Liver (tissue), 9 donors: ENCODE results near the gene TFCP2. TPM values are rescaled to one million over a fixed set of nuclear protein-coding genes. Genes with fewer than 3 reads are reported as not detected.

ENCODE experiments used
- DNase-seq: peaks from one replicate; pipeline ENCODE4 v3.0.0-alpha.2; 2017; ENCODE audit warnings: low spot score
- H3K27ac ChIP-seq, 2 donors: one replicate each; pipeline ENCODE4 v1.7.0; 2013; ENCODE audit warnings: inconsistent platforms in 2 of 2, low read length in 2 of 2, control low read depth in 1 of 2, low read depth in 1 of 2, mild to moderate bottlenecking in 1 of 2
- H3K27me3 ChIP-seq, 4 donors: one replicate each; pipeline versions ENCODE4 v1.6.1 to v1.7.0; 2013; ENCODE audit warnings: low read length in 3 of 4, inconsistent platforms in 1 of 4, mild to moderate bottlenecking in 1 of 4, moderate library complexity in 1 of 4; ENCODE audit not compliant: control insufficient read depth in 4 of 4, insufficient read depth in 4 of 4
- H3K36me3 ChIP-seq, 4 donors: one replicate each; pipeline versions ENCODE4 v1.6.1 to v1.7.0; 2013; ENCODE audit warnings: low read length in 3 of 4, mild to moderate bottlenecking in 3 of 4, low read depth in 1 of 4, moderate library complexity in 1 of 4; ENCODE audit not compliant: control insufficient read depth in 4 of 4, insufficient read depth in 3 of 4
- H3K4me1 ChIP-seq, 4 donors: one replicate each; pipeline versions ENCODE4 v1.6.1 to v1.7.0; 2013; ENCODE audit warnings: low read length in 3 of 4, mild to moderate bottlenecking in 3 of 4, moderate library complexity in 1 of 4; ENCODE audit not compliant: control insufficient read depth in 4 of 4, insufficient read depth in 4 of 4
- H3K4me3 ChIP-seq, 3 donors: one replicate each; pipeline versions ENCODE4 v1.6.1 to v1.7.0; 2013; ENCODE audit warnings: low read length in 3 of 3, control low read depth in 1 of 3, low read depth in 1 of 3, mild to moderate bottlenecking in 1 of 3
- H3K9ac ChIP-seq, 2 donors: one replicate each; pipeline ENCODE4 v1.7.0; 2013; ENCODE audit warnings: low read length in 2 of 2, mild to moderate bottlenecking in 2 of 2, moderate library complexity in 2 of 2, control low read depth in 1 of 2, low read depth in 1 of 2
- H3K9me3 ChIP-seq, 4 donors: one replicate each; pipeline versions ENCODE4 v1.6.1 to v1.7.0; 2013; ENCODE audit warnings: low read length in 3 of 4; ENCODE audit not compliant: control insufficient read depth in 4 of 4
- EGR1 ChIP-seq, 2 donors: IDR thresholded peaks; 2 replicates each; pipeline ENCODE4 v1.6.1; 2016 to 2018; ENCODE audit warnings: antibody characterized with exemption in 2 of 2, low read depth in 2 of 2
- FOXA1 ChIP-seq: IDR thresholded peaks from 2 replicates; pipeline ENCODE4 v1.6.1; 2016; ENCODE audit warnings: antibody characterized with exemption
- FOXA2 ChIP-seq: IDR thresholded peaks from 2 replicates; pipeline ENCODE4 v1.6.1; 2016; ENCODE audit warnings: antibody characterized with exemption
- GABPA ChIP-seq, 2 donors: IDR thresholded peaks in 1 of 2; conservative IDR thresholded peaks in 1 of 2; 2 replicates each; pipeline ENCODE4 v1.6.1; 2016; ENCODE audit warnings: antibody characterized with exemption in 2 of 2, mild to moderate bottlenecking in 1 of 2, moderate library complexity in 1 of 2
- HNF4A ChIP-seq, 2 donors: conservative IDR thresholded peaks; 2 replicates each; pipeline ENCODE4 v1.6.1; 2016; ENCODE audit warnings: antibody characterized with exemption in 2 of 2, mild to moderate bottlenecking in 2 of 2
- HNF4G ChIP-seq: IDR thresholded peaks from 2 replicates; pipeline ENCODE4 v1.6.1; 2016; ENCODE audit warnings: antibody characterized with exemption
- JUND ChIP-seq, 2 donors: IDR thresholded peaks; 2 replicates each; pipeline ENCODE4 v1.6.1; 2016; ENCODE audit warnings: antibody characterized with exemption in 2 of 2
- NR2F2 ChIP-seq: IDR thresholded peaks from 2 replicates; pipeline ENCODE4 v1.6.1; 2016; ENCODE audit warnings: antibody characterized with exemption
- RAD21 ChIP-seq, 2 donors: IDR thresholded peaks; 2 replicates each; pipeline ENCODE4 v1.6.1; 2016; ENCODE audit warnings: antibody characterized with exemption in 2 of 2, mild to moderate bottlenecking in 2 of 2
- RXRA ChIP-seq, 2 donors: IDR thresholded peaks; 2 replicates each; pipeline ENCODE4 v1.6.1; 2017 to 2018; ENCODE audit warnings: antibody characterized with exemption in 2 of 2, mild to moderate bottlenecking in 1 of 2
- SP1 ChIP-seq: IDR thresholded peaks from 2 replicates; pipeline ENCODE4 v1.6.1; 2018; ENCODE audit warnings: antibody characterized with exemption, mild to moderate bottlenecking
- TAF1 ChIP-seq: conservative IDR thresholded peaks from 2 replicates; pipeline ENCODE4 v1.6.1; 2016; ENCODE audit warnings: antibody characterized with exemption, mild to moderate bottlenecking
- YY1 ChIP-seq: IDR thresholded peaks from 2 replicates; pipeline ENCODE4 v1.6.1; 2016; ENCODE audit warnings: antibody characterized with exemption, mild to moderate bottlenecking
- WGBS: extraction: QIAGEN DNeasy Blood & Tissue Kit; methylation state at CpG from one replicate; pipeline ENCODE4 v1.1.7; 2013; 5-methylcytosine and 5-hydroxymethylcytosine counted together
- polyA plus RNA-seq, 2 donors: library from polyadenylated mRNA; stranded (reverse) in 1 of 2; unstranded in 1 of 2; fragments of 200-250 nt in 1 of 2; fragments of >200 nt in 1 of 2; fragmentation: Nextera tagmentation in 1 of 2; extraction: Ambion mirVana in 1 of 2; gene quantifications; one replicate each; pipeline versions ENCODE4 v1.2.1 to v1.2.3, GENCODE V29; 2013 to 2015
- total RNA-seq, 2 donors: library from RNA; depleted of rRNA; stranded (reverse); fragments of >200 nt; gene quantifications; one replicate each; pipeline ENCODE4 v1.2.3, GENCODE V29; 2014
- TF ChIP-seq, protein P1 (sequence below): IDR thresholded peaks from 2 replicates; pipeline ENCODE4 v1.6.1; 2016; ENCODE audit warnings: antibody characterized with exemption
- TF ChIP-seq, protein P2 (sequence below): IDR thresholded peaks from 2 replicates; pipeline ENCODE4 v1.6.1; 2016; ENCODE audit warnings: antibody characterized with exemption, mild to moderate bottlenecking
- TF ChIP-seq, protein P3 (sequence below): IDR thresholded peaks from 2 replicates; pipeline ENCODE4 v1.6.1; 2016; ENCODE audit warnings: antibody characterized with exemption
- TF ChIP-seq, protein P4 (sequence below): IDR thresholded peaks from 2 replicates; pipeline ENCODE4 v1.6.1; 2016; ENCODE audit warnings: antibody characterized with exemption
- donor health status: healthy.
- donor health status: healthy.
- donor health status: healthy.
- donor health status: healthy.
- donor health status: healthy.

TFCP2 gene
- total and polyA plus RNA-seq, 4 donors, result 1.6 to 8.6 (median 5.1) TPM

DNA sequence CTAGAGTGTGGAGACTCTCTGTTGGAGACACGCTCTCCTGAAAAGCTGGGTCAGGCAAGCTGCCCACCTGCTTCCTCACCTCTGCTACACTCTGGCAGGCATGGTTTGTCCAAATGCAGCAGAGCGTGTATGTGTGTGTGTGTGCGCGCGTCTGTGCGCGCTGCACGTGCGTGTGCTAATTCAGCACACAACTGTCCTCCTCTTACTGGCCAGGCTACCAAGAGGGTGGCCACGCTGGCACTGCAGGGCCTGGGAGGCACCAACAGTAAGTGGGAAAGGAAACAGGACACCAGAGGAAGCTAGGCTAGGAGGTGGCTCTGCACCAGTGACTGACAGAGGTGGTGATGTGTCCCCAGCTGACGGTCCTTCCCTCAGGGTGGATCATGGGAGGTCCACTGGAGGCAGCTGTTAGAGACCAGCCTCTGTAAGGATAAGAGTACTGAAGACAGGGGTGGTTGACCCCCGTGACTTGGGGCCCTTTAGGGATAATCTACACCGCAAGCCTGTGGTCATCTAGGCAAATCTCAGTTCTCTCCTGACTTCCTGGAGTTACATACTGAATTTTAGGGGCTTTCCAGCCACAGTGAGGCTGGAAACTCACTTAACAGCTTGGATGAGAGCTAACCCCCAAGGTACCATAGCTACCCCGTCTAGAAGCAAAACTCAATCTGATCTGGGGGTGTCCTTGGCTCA, 15.6 kb upstream of the TFCP2 start:
- Histone ChIP-seq H3K4me3 (no peak overlapping the region), H3K4me1 (no peaks in the 10 kb centered on the region), H3K9me3 (no peaks in the 10 kb centered on the region), H3K9ac (no peak overlapping the region), H3K27me3 (no peaks in the 10 kb centered on the region), H3K36me3 (peaks cover 0 to 3% (median 0%) of the 10 kb centered on the region in 4 donors), H3K27ac (no peak overlapping the region)
- DNase-seq, result no peak
- TF ChIP-seq GABPA (IDR thresholded peaks at IDR 0.05 in 1 of 2, conservative IDR thresholded peaks at IDR 0.05 in 1 of 2), result no peak
- no peak for TF ChIP-seq RAD21 (IDR thresholded peaks at IDR 0.05)
- TF ChIP-seq FOXA1, result no peak
- TF ChIP-seq RXRA (IDR thresholded peaks at IDR 0.05), result no peak
- TF ChIP-seq HNF4G, result no peak
- TF ChIP-seq, protein P1, sequence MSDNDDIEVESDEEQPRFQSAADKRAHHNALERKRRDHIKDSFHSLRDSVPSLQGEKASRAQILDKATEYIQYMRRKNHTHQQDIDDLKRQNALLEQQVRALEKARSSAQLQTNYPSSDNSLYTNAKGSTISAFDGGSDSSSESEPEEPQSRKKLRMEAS, result no peak
- TF ChIP-seq SP1, result no peak
- no peak for TF ChIP-seq YY1
- TF ChIP-seq TAF1, result no peak
- WGBS, result 90% methylated on average over 14 of the region's 14 CpGs

DNA sequence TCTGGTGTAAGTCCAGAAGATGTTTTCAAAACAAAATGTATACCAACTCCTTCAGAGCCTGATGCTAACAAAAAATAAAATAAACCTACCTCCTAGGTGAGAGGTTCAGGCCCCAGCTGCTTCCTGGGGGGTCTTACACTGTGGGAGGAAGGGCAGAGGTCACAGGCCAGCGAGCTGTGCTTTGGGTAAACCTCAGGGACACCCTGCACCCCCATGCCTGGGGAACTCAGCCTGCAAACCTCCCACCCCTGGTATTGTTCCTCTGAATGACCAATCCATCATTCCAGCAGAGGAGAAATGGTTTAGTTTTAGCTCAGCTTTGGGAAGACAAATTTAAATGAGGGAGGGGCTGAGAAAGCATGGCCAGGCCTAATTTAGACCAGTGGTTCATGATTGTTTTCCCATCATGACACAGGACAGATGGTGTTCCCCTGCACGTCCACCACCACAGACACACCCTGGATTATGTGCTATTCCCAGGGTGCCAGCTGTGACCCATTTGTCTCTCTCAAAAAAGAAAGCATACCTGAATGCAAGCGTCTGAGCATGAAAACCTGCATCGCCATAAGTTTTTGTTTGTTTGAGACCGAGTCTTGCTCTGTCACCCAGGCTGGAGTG, 14.5 kb upstream of the TFCP2 start:
- Histone ChIP-seq H3K4me1 (no peaks in the 10 kb centered on the region), H3K9me3 (no peaks in the 10 kb centered on the region), H3K9ac (no peak overlapping the region), H3K4me3 (no peak overlapping the region), H3K27me3 (no peaks in the 10 kb centered on the region), H3K27ac (no peak overlapping the region), H3K36me3 (peaks cover 0 to 3% (median 0%) of the 10 kb centered on the region in 4 donors)
- 87% methylated on average over 5 of the region's 5 CpGs for WGBS
- DNase-seq, result no peak
- TF ChIP-seq SP1, result no peak
- TF ChIP-seq, protein P2, sequence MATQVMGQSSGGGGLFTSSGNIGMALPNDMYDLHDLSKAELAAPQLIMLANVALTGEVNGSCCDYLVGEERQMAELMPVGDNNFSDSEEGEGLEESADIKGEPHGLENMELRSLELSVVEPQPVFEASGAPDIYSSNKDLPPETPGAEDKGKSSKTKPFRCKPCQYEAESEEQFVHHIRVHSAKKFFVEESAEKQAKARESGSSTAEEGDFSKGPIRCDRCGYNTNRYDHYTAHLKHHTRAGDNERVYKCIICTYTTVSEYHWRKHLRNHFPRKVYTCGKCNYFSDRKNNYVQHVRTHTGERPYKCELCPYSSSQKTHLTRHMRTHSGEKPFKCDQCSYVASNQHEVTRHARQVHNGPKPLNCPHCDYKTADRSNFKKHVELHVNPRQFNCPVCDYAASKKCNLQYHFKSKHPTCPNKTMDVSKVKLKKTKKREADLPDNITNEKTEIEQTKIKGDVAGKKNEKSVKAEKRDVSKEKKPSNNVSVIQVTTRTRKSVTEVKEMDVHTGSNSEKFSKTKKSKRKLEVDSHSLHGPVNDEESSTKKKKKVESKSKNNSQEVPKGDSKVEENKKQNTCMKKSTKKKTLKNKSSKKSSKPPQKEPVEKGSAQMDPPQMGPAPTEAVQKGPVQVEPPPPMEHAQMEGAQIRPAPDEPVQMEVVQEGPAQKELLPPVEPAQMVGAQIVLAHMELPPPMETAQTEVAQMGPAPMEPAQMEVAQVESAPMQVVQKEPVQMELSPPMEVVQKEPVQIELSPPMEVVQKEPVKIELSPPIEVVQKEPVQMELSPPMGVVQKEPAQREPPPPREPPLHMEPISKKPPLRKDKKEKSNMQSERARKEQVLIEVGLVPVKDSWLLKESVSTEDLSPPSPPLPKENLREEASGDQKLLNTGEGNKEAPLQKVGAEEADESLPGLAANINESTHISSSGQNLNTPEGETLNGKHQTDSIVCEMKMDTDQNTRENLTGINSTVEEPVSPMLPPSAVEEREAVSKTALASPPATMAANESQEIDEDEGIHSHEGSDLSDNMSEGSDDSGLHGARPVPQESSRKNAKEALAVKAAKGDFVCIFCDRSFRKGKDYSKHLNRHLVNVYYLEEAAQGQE, result no peak
- TF ChIP-seq HNF4G, result no peak
- TF ChIP-seq, protein P3, sequence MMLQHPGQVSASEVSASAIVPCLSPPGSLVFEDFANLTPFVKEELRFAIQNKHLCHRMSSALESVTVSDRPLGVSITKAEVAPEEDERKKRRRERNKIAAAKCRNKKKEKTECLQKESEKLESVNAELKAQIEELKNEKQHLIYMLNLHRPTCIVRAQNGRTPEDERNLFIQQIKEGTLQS, result no peak
- TF ChIP-seq YY1, result no peak
- no peak for TF ChIP-seq JUND (IDR thresholded peaks at IDR 0.05)
- TF ChIP-seq NR2F2, result no peak
- TF ChIP-seq, protein P1, result no peak
- no peak for TF ChIP-seq FOXA1
- no peak for TF ChIP-seq EGR1 (IDR thresholded peaks at IDR 0.05; ENCODE audit: low read depth in 2 of 2)
- TF ChIP-seq FOXA2, result no peak
- TF ChIP-seq, protein P4, sequence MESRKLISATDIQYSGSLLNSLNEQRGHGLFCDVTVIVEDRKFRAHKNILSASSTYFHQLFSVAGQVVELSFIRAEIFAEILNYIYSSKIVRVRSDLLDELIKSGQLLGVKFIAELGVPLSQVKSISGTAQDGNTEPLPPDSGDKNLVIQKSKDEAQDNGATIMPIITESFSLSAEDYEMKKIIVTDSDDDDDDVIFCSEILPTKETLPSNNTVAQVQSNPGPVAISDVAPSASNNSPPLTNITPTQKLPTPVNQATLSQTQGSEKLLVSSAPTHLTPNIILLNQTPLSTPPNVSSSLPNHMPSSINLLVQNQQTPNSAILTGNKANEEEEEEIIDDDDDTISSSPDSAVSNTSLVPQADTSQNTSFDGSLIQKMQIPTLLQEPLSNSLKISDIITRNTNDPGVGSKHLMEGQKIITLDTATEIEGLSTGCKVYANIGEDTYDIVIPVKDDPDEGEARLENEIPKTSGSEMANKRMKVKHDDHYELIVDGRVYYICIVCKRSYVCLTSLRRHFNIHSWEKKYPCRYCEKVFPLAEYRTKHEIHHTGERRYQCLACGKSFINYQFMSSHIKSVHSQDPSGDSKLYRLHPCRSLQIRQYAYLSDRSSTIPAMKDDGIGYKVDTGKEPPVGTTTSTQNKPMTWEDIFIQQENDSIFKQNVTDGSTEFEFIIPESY, result no peak
- no peak for TF ChIP-seq HNF4A (conservative IDR thresholded peaks at IDR 0.05)
